ENCODE measurements around the gene LRMDA. TPM values are rescaled to one million over a fixed set of nuclear protein-coding genes. Genes with fewer than 3 reads are reported as not detected.

Gene LRMDA
- total RNA-seq, 4 donors from 2014 or later = 9.8 to 18.6 (median 15.8) TPM

DNA sequence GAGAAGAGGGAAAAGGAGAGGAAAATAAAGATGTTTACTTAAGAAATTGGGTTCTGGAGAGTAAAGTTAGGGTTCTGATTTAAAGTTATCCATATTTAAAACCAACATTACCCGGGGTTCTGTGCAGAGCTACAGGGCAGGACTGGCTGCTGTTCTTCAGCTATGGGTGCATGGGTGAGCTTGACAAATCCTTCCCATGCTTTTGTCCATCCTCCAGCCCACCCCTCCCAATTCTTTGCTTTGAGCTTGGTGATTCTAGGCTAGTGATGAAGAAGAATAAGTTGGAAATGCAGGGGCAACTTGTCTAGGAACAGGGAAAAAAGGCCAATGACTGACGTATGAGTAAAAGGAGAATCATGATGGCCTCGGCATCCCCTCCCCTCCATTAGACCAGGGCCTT, 636.0 kb downstream of the LRMDA start:
- no peak for TF ChIP-seq POLR2A (IDR thresholded peaks at IDR 0.05)
- TF ChIP-seq EP300 (IDR thresholded peaks at IDR 0.05) = no peak
- TF ChIP-seq, protein P1, sequence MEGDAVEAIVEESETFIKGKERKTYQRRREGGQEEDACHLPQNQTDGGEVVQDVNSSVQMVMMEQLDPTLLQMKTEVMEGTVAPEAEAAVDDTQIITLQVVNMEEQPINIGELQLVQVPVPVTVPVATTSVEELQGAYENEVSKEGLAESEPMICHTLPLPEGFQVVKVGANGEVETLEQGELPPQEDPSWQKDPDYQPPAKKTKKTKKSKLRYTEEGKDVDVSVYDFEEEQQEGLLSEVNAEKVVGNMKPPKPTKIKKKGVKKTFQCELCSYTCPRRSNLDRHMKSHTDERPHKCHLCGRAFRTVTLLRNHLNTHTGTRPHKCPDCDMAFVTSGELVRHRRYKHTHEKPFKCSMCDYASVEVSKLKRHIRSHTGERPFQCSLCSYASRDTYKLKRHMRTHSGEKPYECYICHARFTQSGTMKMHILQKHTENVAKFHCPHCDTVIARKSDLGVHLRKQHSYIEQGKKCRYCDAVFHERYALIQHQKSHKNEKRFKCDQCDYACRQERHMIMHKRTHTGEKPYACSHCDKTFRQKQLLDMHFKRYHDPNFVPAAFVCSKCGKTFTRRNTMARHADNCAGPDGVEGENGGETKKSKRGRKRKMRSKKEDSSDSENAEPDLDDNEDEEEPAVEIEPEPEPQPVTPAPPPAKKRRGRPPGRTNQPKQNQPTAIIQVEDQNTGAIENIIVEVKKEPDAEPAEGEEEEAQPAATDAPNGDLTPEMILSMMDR (IDR thresholded peaks at IDR 0.05) = no peak
- Histone ChIP-seq H3K27ac (no peak overlapping the region), H3K27me3 (no peaks in the 10 kb centered on the region), H3K36me3 (peaks cover 0 to 5% (median 0%) of the 10 kb centered on the region in 3 donors), H3K4me1 (peaks cover 0 to 15% (median 3%) of the 10 kb centered on the region in 4 donors), H3K9me3 (peaks cover 0 to 3% (median 0%) of the 10 kb centered on the region in 4 donors), H3K4me3 (no peak overlapping the region)
- 93 to 96% methylated on average over 3 of the region's 3 CpGs for WGBS, 2 donors
- DNase-seq (ENCODE audit: low spot score in 2 of 2) = no peak

DNA sequence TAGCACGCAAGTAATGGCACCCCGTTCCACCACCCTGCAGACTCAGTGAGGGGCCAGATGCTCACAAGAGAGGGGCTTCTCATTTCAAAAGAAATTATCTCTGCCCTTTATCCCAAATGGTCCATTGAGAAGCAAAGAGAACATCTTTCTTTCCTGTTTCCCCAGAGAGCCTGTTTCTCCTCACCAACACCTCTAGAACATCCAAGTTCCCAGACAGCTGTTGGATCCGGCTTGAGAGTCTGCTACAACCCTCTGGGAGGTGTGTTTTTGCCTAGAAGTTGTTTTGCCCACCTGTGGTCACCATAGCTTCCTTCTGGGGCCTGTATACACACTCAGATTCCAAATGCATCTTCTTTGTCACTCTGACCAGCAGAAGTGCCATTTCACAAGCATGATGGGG, 637.4 kb downstream of the LRMDA start:
- no peak overlapping the region for H3K4me3 ChIP-seq
- peaks cover 0 to 18% (median 3%) of the 10 kb centered on the region in 4 donors for H3K4me1 ChIP-seq
- WGBS, 2 donors = 98% methylated on average over 3 of the region's 3 CpGs
- H3K27me3 ChIP-seq = no peaks in the 10 kb centered on the region
- H3K9me3 ChIP-seq = peaks cover 0 to 3% (median 0%) of the 10 kb centered on the region in 4 donors
- TF ChIP-seq EP300 (IDR thresholded peaks at IDR 0.05) (no peak), POLR2A (IDR thresholded peaks at IDR 0.05) (no peak)
- TF ChIP-seq, protein P1 (IDR thresholded peaks at IDR 0.05) = no peak
- no peak overlapping the region for H3K27ac ChIP-seq
- DNase-seq (ENCODE audit: low spot score in 2 of 2) = no peak
- peaks cover 0 to 5% (median 0%) of the 10 kb centered on the region in 3 donors for H3K36me3 ChIP-seq

DNA sequence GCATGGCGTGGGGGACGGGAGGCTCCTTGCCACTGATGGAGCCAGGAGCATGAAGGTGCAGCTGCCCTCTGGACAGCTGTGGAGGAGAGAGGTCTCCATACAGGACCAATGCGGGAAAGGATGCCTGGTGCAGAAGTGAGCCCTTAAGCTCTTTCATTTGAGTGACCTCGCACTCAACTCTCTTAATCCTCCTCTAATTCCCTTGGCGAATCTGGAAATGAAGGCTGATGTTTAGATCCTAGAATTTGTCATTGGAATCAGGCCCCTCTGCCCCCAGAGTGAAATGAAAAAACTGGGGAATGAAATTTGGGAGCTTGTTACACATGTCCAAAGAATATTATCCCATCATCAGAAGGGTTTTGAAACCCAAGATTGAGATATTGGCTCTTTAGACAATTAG, 639.5 kb downstream of the LRMDA start:
- no peak for DNase-seq (ENCODE audit: low spot score in 2 of 2)
- H3K27me3 ChIP-seq = no peaks in the 10 kb centered on the region
- H3K9me3 ChIP-seq = peaks cover 0 to 3% (median 0%) of the 10 kb centered on the region in 4 donors
- H3K4me3 ChIP-seq = no peak overlapping the region
- H3K36me3 ChIP-seq = peaks cover 0 to 5% (median 0%) of the 10 kb centered on the region in 3 donors
- WGBS, 2 donors = 88% methylated on average over 5 of the region's 5 CpGs
- peaks cover 0 to 22% (median 3%) of the 10 kb centered on the region in 4 donors for H3K4me1 ChIP-seq
- TF ChIP-seq POLR2A (IDR thresholded peaks at IDR 0.05) = no peak
- TF ChIP-seq, protein P1 (IDR thresholded peaks at IDR 0.05) = no peak
- TF ChIP-seq EP300 (IDR thresholded peaks at IDR 0.05) = no peak
- H3K27ac ChIP-seq = peak overlapping the region in 3 of 4 donors; percentile 5 to 78 (median 62)

DNA sequence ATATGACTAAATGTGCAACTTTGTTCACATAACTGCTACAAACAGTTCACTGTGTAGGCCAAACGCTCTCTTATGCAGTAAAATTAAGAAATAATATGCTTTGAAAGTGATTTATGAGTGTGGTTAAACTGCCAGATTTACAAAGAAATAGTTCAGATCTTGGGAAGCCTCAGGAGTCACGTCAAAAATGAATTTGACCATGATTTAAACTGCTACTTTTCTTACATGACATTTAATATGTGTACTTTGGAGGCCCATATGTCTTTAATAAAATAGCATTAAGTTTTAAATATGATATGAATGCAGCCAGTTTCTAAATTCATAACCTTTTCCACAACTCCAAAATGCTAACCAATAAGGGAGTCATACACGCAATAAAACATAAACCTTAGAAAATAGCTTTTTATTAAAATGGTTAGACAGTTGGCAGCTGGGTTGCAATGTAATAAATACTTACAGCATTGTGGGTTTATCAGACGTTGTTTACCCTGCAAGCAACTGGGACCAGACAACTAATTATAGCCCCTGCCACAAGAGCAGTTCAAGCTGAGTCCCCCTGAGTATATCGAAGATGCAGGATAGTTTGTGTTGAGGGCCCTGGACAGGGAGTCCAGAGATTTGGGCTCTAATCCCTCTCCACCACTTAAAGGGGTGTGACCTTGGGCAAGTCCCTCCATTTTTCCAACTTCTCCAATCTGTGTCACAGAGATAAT, 640.4 kb downstream of the LRMDA start:
- no peak for TF ChIP-seq POLR2A (IDR thresholded peaks at IDR 0.05)
- TF ChIP-seq EP300 (IDR thresholded peaks at IDR 0.05) = no peak
- 29 to 32% methylated on average over 5 of the region's 5 CpGs for WGBS, 2 donors
- H3K4me3 ChIP-seq = no peak overlapping the region
- H3K4me1 ChIP-seq = peaks cover 0 to 22% (median 3%) of the 10 kb centered on the region in 4 donors
- DNase-seq (ENCODE audit: low spot score in 2 of 2) = no peak
- H3K9me3 ChIP-seq = peaks cover 0 to 3% (median 0%) of the 10 kb centered on the region in 4 donors
- peaks cover 0 to 5% (median 0%) of the 10 kb centered on the region in 3 donors for H3K36me3 ChIP-seq
- peak overlapping the region in 2 of 4 donors; percentile 62 to 78 for H3K27ac ChIP-seq
- H3K27me3 ChIP-seq = no peaks in the 10 kb centered on the region

DNA sequence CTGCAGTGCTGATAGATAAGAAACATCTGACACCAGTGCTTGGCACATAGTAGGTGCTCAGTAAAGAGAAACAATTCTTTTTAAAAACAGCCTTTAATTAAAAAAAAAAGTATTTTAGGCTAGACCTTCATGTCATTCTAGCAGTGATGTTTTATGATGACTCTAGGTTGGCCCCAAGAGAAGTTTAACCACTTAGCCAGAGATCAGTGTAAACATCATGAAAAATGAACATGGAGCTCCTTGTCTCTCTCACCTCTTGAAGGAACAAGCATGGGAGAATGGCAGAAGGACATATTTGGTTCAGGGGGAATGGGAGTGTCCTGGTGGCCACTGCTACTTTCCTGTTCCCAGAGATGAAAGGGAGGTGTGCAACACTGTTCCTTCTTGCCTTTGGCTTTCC, 641.0 kb downstream of the LRMDA start:
- no peak for TF ChIP-seq EP300 (IDR thresholded peaks at IDR 0.05)
- TF ChIP-seq, protein P1 (IDR thresholded peaks at IDR 0.05) = no peak
- no peak for TF ChIP-seq POLR2A (IDR thresholded peaks at IDR 0.05)
- peaks cover 0 to 3% (median 0%) of the 10 kb centered on the region in 4 donors for H3K9me3 ChIP-seq
- peaks cover 0 to 5% (median 0%) of the 10 kb centered on the region in 3 donors for H3K36me3 ChIP-seq
- H3K4me3 ChIP-seq = no peak overlapping the region
- H3K27ac ChIP-seq = peak overlapping the region in 1 of 4 donors; percentile 62
- no peaks in the 10 kb centered on the region for H3K27me3 ChIP-seq
- DNase-seq (ENCODE audit: low spot score in 2 of 2) = no peak
- H3K4me1 ChIP-seq = peaks cover 0 to 22% (median 3%) of the 10 kb centered on the region in 4 donors

Data from tibial nerve (tissue), 4 donors.